ENCODE data around the gene HSD11B1.

- TF ChIP-seq CTCF (IDR thresholded peaks at IDR 0.05), result no peak
- TF ChIP-seq POLR2A (IDR thresholded peaks at IDR 0.05), result no peak
- no peak for TF ChIP-seq POLR2AphosphoS5 (IDR thresholded peaks at IDR 0.05)
- TF ChIP-seq EP300 (IDR thresholded peaks at IDR 0.05), result no peak
Measured at GRCh38 chr1:209756615-209757445, 52.2 kb downstream of the HSD11B1 start.
